ENCODE data around the gene C2CD2L. TPM values are rescaled to one million over a fixed set of nuclear protein-coding genes. Genes with fewer than 3 reads are reported as not detected.
A peak's percentile ranks its signal among the peaks of the same experiment; 100 is the strongest.

The C2CD2L gene
- total RNA-seq, 4 donors from 2014 or later, result 13.2 to 107 (median 81.8) TPM

DNA sequence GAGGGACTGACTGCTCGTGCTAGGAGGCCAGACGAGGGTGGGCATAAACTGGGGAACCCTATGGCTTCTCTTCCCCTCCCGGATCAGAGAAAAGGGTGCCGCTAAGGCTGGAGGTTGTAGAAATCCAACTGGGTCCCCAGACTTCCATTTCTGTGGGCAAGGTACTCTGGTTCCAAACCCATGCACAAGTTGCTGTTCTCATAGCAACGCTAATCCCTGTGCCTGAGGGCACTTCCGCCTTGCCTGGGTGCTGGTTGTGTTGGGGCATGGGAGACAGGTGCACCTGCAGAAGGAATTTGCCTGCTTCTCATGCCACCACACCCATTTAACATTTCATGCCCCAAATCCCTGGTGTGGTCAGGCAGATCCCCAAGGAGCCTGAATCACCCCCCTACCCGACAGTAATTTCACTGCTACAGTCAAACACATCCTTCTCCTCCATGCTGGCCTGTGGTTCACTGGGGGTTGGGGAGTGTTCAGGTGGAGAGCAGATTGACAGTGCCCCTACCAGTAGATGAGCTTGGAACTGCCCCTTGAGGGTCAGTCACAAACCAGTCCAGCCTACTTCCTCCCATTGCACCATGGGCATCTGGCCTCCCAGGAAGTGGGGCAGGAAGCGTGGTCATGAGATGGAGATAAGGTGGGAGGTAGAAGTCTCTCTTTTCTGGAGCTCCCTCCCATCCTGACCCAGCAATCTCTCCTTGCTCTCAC lies 1.2 kb downstream of the C2CD2L start:
- peaks cover 0 to 32% (median 0%) of the 10 kb centered on the region in 3 donors for H3K36me3 ChIP-seq
- no peaks in the 10 kb centered on the region for H3K27me3 ChIP-seq
- H3K4me3 ChIP-seq, result peak overlapping the region; percentile 81 to 96 (median 86)
- peak; percentile 15 to 29 for TF ChIP-seq POLR2A (IDR thresholded peaks at IDR 0.05)
- TF ChIP-seq, protein P1, sequence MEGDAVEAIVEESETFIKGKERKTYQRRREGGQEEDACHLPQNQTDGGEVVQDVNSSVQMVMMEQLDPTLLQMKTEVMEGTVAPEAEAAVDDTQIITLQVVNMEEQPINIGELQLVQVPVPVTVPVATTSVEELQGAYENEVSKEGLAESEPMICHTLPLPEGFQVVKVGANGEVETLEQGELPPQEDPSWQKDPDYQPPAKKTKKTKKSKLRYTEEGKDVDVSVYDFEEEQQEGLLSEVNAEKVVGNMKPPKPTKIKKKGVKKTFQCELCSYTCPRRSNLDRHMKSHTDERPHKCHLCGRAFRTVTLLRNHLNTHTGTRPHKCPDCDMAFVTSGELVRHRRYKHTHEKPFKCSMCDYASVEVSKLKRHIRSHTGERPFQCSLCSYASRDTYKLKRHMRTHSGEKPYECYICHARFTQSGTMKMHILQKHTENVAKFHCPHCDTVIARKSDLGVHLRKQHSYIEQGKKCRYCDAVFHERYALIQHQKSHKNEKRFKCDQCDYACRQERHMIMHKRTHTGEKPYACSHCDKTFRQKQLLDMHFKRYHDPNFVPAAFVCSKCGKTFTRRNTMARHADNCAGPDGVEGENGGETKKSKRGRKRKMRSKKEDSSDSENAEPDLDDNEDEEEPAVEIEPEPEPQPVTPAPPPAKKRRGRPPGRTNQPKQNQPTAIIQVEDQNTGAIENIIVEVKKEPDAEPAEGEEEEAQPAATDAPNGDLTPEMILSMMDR (IDR thresholded peaks at IDR 0.05), result no peak
- DNase-seq, result peak; percentile 63 to 78 (median 64)
- peak overlapping the region; percentile 85 to 91 (median 88) for H3K27ac ChIP-seq
- H3K9me3 ChIP-seq, result no peaks in the 10 kb centered on the region
- peaks cover 5 to 40% (median 10%) of the 10 kb centered on the region in 4 donors for H3K4me1 ChIP-seq

DNA sequence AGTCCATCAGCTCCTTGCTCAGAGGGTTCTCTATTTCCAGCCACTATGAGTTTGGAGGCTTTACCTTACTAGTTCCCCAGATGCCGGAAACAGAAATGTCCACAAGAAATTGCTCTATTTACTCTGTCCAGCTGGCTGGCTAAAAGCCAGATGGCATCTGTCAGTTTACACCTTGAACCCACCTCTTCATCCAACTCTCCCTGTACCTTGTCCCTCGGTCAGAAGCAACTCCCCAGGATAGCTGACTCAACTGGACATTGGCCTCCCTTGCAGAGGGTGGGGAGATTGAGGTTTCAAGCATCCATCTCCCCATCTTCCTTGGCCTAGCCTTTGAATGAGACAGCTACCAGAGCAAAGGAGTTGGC lies 1.7 kb downstream of the C2CD2L start:
- Histone ChIP-seq H3K9me3 (no peaks in the 10 kb centered on the region), H3K4me1 (peaks cover 5 to 38% (median 10%) of the 10 kb centered on the region in 4 donors), H3K27ac (peak overlapping the region; percentile 85 to 91 (median 88)), H3K4me3 (peak overlapping the region in 3 of 4 donors; percentile 81 to 90 (median 83)), H3K36me3 (peaks cover 0 to 38% (median 0%) of the 10 kb centered on the region in 3 donors), H3K27me3 (no peaks in the 10 kb centered on the region)
- peak in 2 of 3 donors; percentile 68 to 85 for DNase-seq
- TF ChIP-seq, protein P1 (IDR thresholded peaks at IDR 0.05), result no peak
- TF ChIP-seq POLR2A (IDR thresholded peaks at IDR 0.05), result no peak

DNA sequence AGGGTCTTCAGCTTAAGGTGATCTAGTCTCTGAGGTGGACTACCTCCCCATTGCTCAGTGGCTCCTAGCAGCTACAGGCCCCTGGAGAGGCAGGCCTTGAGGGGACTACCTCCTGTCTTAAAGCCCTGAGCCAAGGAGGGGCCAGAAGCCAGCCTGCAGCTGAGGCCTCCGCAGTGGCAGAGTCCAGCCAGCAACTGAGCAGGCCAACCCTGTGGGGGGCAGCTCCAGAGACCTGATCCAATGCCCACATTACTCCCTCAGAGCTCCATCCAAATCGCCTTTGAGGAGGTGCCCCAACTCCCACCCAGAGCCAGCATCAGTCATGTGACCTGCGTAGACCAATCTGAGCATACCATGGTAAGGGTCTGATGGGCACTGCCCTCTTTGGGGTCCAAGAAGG lies 2.7 kb downstream of the C2CD2L start:
- TF ChIP-seq, protein P1 (IDR thresholded peaks at IDR 0.05), result no peak
- TF ChIP-seq POLR2A (IDR thresholded peaks at IDR 0.05), result no peak
- no peak overlapping the region for H3K27ac ChIP-seq
- H3K27me3 ChIP-seq, result no peaks in the 10 kb centered on the region
- H3K9me3 ChIP-seq, result no peaks in the 10 kb centered on the region
- peak in 1 of 3 donors; percentile 18 for DNase-seq
- H3K4me1 ChIP-seq, result peaks cover 5 to 38% (median 10%) of the 10 kb centered on the region in 4 donors
- peaks cover 0 to 48% (median 0%) of the 10 kb centered on the region in 3 donors for H3K36me3 ChIP-seq
- H3K4me3 ChIP-seq, result peak overlapping the region in 1 of 4 donors; percentile 90

- Histone ChIP-seq H3K27me3 (no peaks in the 10 kb centered on the region), H3K4me3 (no peak overlapping the region), H3K27ac (no peak overlapping the region), H3K36me3 (peaks cover 0 to 52% (median 0%) of the 10 kb centered on the region in 3 donors), H3K4me1 (peaks cover 5 to 38% (median 10%) of the 10 kb centered on the region in 4 donors), H3K9me3 (no peaks in the 10 kb centered on the region)
- no peak for TF ChIP-seq POLR2A (IDR thresholded peaks at IDR 0.05)
- TF ChIP-seq, protein P1 (IDR thresholded peaks at IDR 0.05), result no peak
- peak in 1 of 3 donors; percentile 16 for DNase-seq
Measured at GRCh38 chr11:119110439-119110838, 3.3 kb downstream of the C2CD2L start.

- H3K27me3 ChIP-seq, result no peaks in the 10 kb centered on the region
- H3K36me3 ChIP-seq, result peaks cover 0 to 62% (median 0%) of the 10 kb centered on the region in 3 donors
- no peaks in the 10 kb centered on the region for H3K9me3 ChIP-seq
- TF ChIP-seq POLR2A (IDR thresholded peaks at IDR 0.05), result no peak
- TF ChIP-seq, protein P1 (IDR thresholded peaks at IDR 0.05), result no peak
- peaks cover 5 to 32% (median 10%) of the 10 kb centered on the region in 4 donors for H3K4me1 ChIP-seq
- no peak overlapping the region for H3K27ac ChIP-seq
- H3K4me3 ChIP-seq, result no peak overlapping the region
- DNase-seq, result no peak
Measured at GRCh38 chr11:119111361-119111925, 4.3 kb downstream of the C2CD2L start.
